ENCODE measurements around the gene MYO7B.

The MYO7B gene

DNA sequence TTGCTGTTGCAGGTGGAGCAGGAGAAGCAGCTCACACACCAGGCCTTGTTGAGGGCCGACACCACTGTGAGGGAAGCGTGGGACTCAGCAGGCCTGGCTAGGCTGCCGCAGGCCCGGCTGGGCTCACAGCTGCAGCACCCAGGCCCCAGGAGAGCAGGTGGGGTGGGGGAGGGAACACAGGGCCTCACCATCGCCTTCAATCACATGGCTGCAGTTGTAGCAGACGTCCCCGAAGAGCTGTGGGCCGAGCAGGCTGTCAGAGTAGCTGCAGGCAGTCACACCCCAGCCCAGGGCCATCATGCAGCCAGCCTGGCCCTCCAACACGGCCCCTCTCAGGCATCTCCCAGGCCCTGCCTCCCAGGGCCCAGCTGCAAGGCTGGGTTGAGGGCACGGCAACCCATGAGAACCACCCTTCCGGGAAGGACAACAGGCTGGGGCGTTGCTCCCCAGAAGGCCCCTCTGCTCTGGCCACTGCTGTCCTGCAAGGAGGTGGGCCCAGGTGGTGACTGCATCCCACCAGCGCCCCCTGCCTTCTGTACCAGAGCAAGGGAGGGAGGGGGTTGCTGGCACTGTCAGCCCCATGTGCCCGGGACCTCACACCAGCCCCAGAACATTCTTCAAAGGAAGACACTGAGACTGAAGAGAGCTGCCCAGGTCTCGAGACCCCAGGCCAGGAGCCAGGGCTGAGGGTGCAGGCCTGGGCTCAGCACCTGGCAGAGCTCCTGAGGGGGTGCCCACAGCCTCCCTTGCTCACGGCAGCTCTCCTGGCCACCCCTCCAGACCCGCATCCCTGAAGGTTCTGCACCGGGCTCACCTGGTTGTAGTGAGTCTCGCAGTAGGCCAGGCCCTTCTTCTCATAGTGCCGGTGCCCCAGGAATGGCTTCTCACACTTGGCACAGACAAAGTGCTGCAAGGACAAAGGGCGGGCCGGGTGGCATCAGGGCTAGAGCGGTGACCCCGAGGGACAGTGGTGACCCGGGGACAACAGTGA, 104.9 kb downstream of the MYO7B start:
- DNase-seq, result no peak

DNA sequence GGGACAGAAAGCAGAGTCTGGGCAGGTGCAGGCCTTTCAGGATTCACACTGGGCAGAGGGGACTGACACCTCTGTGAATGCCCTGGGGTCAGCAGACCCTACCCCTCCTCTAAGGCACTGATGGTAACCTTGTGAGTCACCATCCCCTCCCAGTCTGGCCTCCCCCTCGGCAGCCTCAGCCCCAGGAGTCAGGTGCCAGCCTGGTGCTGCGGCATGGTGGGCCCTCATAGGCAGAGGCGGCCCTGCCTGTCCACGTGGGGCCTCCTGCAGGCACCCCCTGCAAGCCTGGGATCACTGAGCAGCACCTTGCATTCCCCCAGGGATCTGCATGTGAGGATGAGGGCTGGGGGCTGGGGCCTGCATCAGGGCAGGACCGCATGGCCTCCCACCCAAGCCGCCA, 105.7 kb downstream of the MYO7B start:
- DNase-seq, result no peak

DNA sequence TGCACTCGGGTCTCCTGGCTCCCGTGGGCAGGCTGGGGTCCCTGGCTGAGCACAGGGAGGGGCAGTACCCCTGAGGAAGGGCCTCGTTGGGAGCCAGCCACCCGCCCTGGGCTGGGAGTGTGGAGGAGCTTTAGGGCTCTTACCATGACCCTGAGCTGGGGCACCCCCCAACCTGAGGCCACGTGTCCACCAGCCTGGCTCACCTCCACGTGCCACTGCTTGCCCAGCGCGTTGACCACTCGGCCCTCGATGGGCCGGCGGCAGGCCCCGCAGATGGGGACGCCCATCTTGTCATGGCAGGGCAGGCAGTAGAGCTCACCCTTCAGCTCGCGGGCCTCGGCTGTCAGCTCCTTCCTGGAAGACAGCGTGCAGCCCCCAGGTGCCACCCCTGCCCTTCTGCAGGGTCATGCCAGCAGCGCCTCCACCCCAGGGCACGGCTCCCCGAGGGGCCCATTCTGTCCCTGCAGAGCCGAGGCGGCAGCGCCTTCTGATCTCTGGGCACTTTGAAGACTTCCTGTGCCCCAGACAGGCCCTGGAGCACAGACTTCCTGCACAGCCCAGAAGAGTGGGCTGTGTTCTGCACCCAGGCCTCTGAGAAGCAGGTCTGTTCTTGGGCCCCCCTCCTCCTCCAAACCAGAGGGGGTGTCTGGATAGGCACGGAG, 106.5 kb downstream of the MYO7B start:
- no peak for DNase-seq

DNA sequence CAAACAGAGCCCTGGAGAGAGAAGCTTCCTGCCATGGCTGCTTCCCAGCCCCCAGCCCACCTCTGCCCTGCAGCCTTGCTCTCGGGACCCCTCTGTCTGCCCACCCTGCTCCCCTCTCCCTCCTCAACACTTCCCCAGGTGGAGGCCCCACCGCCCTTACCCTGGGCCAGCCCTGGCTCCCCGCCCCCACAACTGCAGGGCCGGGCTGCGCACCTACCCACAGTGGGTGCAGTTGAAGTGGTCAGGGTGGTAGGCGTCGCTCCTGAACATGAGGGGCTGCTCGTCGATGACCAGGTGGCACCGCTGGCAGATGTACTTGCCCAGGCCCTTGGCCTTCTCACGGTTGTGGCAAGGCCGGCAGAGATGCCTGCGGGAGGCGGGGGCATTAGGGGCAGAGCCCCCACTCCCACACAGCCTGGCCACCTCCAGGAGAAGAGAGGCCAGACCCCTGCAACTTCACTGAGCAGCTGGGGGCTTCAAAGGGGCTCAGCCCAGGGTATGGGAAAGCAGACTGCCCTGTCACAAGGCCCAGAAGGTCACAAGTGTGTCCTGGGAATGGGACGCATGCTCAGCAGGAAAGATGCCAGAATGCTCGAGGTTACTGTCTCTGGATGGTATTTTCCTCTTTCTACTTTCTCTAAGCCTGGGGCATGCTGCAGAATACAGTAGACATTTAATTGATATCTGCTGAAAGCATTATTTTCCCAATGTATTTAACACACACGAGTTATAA, 107.4 kb downstream of the MYO7B start:
- DNase-seq, result no peak

DNA sequence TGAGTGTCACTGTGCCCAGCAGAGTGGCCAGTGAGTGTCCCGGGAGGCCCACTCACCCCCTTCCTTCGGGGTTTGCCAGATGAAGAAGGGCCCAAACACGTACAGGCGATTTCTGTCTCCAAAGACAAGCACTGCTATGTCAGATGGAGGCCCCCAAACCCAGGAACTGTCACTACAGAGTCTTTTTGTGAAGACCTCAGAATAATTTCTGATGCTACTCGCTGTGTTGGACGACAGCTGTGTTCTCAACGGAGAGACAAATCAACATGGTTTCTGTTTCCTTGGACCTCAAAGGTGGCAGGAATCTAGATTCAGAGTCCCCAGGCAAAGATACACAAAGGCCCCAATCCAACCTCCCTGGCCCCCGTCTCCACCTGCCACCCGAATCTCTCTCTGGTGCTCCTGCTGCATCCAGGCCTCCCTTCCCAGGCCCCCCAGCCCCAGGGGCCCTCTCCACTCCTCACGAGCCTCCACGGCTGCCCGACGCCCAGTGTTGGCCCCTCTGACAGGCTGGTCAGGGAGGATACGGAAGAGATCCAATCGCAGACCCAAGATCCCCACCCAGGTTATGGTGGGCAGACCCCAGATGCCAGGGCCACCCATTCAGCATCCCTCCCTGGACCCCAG, 108.1 kb downstream of the MYO7B start:
- DNase-seq, result no peak

DNA sequence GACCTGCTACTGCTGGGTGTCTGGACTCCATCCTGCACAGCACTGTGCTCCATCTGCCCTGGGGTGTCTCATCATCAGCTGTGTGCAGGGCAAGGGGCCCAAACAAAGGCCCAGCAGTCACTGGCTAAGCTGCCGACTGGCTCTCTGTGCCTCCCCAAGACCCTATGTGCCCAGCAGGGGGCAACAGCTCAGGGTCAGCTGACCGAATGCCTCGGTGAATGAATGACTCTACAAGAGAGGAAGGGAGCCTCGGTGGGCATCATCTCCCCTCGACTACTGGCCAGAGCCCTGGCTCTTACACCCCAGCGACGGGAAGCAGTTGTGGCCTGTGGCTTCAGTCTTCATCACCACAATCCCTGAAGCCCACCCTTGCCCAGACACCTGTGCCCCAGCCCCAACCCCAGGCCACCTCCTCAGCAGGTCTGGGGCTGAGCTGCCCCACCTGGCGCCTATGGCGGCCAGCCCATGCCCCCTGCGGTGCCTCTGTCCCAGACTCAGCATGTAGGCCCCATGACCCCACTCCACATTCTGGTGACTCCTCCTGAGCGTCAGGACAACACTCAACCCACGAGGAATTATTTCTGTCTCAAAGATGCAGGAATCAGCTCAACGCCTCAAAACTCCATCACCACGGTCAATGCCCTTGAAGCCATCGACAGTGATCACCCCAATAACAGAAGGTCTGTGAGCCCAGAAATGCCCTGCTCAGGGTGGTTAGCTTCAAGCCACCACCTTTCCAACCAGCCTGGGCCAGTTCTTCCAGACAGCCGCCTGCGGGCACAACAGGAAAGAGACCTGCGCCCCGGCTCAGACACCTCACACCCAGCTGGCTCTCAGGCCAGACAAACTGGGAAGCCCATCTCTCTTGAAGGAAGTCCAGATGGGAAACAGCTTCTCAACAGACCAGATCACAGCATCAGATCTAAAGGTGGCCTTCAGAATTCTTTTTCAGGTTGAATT, 108.9 kb downstream of the MYO7B start:
- DNase-seq, result no peak

DNA sequence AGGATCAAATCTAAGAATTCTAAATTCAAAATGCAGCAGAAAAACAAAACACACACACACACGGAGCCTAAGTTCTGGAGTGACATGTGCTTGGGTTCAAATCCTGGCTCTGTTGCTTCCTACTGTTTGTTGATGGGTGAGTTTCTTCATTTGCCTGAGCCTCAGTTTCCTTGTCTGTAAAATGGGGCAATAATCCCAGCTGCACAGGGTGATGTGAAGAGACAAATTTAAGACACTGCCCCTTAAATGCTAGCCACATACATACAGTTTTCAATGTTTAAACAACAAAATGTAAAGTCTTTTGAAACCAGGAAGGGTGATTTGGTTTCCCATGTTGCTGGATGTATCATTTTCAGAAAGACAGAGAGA, 109.5 kb downstream of the MYO7B start:
- DNase-seq, result no peak

DNA sequence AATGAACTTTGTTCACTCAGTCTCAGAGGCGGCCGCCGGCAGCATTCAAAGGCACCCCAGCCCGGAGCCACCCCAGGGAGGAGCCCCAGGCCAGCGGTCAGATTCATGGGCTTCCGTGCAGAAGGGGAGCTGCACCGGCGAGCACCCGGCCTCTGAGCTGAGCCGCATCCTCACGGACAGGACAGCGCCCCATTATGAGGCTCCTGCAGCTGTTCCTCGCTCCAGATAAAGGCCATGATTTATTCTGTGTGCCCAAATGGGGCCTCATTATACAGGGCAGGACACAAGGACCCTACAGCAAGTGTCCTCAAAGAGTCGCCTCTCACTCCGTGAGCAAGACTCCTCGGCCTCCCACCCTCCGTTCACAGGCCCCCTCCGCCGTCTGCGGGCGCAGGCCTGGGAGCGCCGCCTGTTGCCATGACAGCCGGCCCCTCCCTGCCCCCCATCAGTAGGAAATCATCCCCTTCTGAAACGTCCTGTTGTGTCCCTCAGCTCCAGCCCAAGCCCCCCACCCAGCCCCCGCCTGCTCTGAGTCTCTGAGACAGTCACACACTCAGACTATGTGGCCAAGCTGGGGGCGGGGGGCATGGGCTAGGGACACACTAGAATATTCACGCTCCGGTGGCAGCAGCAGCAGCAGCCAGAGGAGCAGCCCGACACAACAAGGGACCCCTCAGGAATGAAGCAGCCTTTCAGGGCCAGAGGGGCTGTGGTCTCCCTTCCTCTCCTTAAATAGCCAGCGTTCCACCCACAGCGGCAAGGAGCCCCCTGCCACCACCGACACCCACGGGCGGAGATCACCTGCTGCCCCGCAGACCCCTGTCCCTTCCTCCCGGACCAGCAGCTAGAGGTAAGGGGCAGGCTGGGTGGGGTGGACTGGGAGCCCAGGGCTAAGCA, 110.2 kb downstream of the MYO7B start, which contains the start of gene GPR17:
GPR17 (plus strand) TSS at position 759 of the 897 bp plus-strand sequence. CDS start 4,583 bp downstream, outside the sequence.
- DNase-seq, result no peak

DNA sequence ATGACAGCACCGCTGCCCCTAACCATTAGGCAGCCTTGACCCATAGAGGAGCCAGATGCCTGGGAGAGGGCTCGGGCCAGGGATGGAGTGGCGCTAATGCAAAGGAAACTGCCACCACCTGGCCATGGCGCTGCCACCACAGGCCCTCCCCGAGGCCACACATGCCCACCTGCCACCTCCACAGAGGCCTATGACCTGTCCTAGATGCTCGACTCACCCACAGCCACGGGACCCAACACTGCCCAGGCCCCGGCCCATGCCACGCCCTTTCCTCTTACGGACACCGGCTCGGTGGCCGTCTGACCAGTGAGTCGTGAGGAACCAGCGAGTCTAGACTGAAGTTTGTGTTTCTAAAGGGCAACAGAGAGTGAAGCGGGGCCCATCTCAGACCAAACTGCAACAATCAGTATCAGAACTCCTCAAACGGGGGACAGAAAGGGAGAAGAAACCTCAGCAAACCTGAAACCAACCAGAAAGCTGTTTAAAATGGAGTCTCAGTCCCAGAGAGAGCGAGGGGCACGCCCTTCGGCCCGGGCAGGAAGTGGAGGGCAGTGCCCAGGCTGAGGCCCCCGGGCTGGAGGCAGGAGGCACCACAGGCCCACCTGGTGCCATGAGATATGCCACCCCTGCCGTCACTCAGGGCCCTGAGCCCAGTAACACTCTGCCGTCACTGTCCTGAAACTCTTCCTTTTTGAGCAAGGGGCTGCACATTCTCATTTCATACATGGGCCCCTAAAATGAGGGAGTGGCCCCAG, 111.2 kb downstream of the MYO7B start:
- no peak for DNase-seq

DNA sequence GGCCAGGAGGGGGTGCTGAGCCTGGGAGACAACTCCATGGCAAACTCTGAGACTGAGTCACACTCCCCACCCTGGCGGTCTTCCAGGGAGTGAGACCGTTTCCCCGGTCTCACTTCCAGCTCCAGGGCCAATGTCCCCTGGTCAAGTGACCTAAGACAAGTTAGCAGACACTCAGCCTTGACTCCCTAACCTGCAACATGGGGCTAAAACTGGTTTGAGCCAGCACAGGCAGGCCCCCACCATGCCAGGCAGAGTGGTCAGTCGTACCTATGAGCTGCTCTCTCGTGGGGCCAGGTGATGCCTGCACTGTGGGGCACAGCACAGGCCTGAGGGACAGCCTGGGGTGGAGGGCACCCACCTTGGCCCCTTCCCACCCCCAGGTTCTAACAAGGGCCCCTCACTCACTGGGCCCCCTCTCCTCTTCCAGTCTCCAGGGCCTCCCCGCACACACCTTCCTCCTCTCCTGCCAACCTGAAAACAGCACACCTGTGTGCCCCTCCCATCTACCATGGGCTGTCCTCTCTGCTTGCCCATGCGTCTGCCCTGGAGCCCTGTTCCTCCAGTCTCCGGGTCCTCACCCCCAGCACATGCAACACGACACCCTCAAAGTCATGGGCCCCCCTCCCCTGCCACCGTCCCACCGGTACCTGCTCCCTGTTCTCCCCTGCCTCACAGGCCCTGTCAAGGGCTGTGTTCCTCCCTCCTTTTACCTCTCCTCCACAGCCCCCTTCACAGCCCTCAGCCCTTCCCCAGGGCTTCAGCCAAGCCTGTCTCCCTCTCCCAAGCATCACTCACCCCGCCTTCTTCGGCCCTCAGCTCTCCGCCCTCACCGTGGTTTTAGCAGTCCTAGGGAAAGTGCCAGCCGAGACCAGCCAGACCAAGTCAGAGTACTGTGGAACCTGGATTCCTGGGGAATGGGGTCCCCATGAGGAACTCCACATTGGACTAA, 112.0 kb downstream of the MYO7B start:
- no peak for DNase-seq

DNA sequence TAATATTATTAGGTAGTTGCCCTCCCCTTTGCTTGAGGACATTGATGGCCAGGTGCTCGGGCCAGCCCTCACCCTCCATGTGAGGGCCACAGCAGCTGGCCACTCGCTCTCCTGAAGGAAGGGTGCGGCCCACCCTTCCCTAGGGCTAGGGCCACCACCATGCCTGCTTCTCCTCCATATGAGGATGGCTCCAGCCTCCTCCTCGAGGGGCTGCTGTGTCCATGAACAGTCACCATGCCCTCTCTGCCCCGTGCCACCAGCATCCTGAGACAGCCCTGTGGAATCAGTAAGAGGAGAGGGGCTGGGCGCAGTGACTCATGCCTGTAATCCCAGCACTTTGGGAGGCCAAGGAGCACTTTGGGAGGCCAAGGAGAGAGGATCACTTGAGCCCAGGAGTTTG, 112.8 kb downstream of the MYO7B start:
- DNase-seq, result no peak

DNA sequence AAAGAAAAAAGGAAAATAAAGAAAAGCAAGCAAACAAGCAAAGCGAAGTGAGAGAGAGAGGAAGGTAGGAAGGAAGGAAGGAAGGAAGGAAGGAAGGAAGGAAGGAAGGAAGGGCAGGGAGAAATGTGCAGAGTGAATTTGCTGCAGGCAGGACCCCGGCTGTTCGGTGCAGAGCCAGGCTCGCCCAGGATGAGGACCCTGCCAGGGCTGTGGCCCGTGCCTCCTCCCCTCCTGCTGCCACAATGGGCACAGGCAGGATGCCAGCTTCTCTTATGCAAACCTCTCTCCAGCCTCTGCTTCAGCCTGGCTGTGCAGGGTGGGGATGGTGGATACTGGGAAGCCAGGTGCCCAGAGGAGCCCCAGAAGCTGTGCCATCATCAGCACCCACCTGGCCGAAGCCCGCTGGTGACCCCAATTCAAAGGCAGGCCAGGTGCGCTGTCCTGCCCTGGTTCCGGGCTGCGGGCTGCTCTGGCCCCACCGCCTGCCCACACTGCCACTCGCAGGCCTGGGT, 113.7 kb downstream of the MYO7B start:
- no peak for DNase-seq

DNA sequence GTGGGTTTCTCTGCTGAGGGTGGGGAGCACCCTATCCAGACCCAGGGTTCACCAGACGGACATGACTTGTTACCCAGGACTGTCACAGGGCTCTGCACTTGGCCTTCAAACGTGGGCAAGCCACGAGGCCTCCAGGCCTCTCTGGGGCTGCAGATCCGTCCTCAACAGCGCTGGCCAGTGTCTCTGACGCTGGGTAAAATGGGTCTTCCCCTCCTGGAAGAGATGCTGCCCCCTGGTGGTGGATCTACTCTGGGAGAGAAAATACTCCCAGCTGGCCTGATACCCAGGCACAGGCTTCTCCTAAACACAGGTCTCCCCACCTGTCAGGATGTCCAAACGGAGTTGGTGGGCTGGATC, 114.2 kb downstream of the MYO7B start:
- DNase-seq, result peak; percentile 32 to 57

DNA sequence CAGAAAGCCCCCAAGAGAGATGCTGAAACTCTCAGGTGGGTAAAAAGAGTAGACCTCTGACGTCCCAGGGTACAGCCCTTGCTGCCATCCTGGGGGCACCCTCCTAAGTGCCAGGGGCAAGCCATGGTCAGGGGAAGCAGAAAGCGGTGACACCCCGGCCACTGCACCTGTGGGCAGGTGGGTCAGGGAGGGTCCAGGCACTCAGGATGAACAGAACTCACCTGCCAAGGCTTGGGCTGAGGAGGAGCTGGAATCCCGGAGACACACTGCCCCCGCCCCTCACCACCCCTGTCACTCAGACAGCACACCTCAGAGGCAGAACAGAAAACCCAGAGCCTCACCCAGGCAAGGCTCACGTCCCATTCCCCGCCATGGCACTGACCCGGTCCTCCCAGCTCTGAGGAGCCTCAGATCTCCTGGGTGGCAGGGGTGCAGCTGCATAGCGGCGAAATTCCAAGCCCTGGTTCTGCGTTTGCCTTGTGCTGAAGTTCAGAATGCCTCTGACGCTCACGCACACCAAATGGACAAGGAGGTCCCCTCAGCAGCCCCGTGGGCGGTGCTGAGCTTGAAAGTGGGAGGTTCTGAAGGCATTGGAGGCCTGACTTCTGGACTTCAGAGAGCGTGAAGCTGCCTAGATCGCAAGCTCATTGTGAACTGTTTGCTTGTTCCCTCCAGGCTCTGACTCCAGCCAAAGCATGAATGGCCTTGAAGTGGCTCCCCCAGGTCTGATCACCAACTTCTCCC, 114.7 kb downstream of the MYO7B start:
- DNase-seq, result no peak

DNA sequence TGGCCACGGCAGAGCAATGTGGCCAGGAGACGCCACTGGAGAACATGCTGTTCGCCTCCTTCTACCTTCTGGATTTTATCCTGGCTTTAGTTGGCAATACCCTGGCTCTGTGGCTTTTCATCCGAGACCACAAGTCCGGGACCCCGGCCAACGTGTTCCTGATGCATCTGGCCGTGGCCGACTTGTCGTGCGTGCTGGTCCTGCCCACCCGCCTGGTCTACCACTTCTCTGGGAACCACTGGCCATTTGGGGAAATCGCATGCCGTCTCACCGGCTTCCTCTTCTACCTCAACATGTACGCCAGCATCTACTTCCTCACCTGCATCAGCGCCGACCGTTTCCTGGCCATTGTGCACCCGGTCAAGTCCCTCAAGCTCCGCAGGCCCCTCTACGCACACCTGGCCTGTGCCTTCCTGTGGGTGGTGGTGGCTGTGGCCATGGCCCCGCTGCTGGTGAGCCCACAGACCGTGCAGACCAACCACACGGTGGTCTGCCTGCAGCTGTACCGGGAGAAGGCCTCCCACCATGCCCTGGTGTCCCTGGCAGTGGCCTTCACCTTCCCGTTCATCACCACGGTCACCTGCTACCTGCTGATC, 115.4 kb downstream of the MYO7B start:
- no peak for DNase-seq

DNA sequence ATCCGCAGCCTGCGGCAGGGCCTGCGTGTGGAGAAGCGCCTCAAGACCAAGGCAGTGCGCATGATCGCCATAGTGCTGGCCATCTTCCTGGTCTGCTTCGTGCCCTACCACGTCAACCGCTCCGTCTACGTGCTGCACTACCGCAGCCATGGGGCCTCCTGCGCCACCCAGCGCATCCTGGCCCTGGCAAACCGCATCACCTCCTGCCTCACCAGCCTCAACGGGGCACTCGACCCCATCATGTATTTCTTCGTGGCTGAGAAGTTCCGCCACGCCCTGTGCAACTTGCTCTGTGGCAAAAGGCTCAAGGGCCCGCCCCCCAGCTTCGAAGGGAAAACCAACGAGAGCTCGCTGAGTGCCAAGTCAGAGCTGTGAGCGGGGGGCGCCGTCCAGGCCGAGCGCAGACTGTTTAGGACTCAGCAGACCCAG, 115.9 kb downstream of the MYO7B start:
- DNase-seq, result no peak

DNA sequence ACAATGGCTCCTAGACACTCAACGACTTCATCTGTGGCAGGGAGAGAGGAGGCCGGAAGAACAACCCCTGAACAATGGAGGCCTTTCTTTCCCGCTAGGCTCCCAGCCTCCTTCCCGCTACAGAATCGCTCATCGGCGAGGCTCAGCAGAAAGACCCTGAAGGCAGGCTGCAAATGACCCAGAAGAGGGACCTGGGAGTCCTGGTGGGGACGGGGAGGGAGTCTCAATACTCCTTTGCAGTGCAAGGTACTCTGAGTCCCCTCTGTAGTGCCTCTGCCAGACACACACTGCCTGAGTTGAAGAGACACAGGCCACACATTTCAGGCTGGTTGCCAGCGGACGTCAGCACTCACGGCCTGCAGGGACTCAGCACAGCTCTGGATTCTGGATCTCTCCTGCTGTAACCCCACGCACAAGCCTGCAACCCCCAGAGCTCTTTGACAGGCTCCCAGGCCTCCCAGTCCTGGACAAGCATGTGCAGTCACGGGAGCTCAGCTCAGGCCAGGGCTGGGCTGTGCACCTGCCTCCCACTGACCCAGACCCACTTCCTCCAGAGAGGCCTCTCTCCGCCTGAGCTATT, 116.6 kb downstream of the MYO7B start:
- DNase-seq, result no peak

Measured in bone marrow (tissue), 2 donors.